GM12892 (cell line): Measurements from ENCODE around the gene DHRSX.

Experiments
- POLR2A ChIP-seq: IDR thresholded peaks from 2 replicates; pipeline ENCODE4 v1.6.1; 2011; ENCODE audit warnings: low read depth, low read length, control low read depth
- POLR2AphosphoS5 ChIP-seq: IDR thresholded peaks from 2 replicates; pipeline ENCODE4 v1.6.1; 2011; ENCODE audit warnings: low read depth, low read length, control low read depth
- TAF1 ChIP-seq: IDR thresholded peaks from 2 replicates; pipeline ENCODE4 v1.6.1; 2011; ENCODE audit warnings: low read depth, mild to moderate bottlenecking, control low read depth, low read length, borderline replicate concordance

- TF ChIP-seq POLR2A, result no peak
- TF ChIP-seq POLR2AphosphoS5, result no peak
- TF ChIP-seq TAF1, result no peak
Measured at GRCh38 chrX:2251211-2251610, 249.6 kb downstream of the DHRSX start.
